Measurements from ENCODE around the gene FNDC1.
A peak's percentile ranks its signal among the peaks of the same experiment; 100 is the strongest.

The FNDC1 gene

GRCh38 chr6:159301810-159302593 is 132.8 kb downstream of the FNDC1 start:
- Histone ChIP-seq H3K4me3 (no peak overlapping the region), H3K27ac (no peak overlapping the region)

- Histone ChIP-seq H3K27ac (no peak overlapping the region), H3K4me3 (no peak overlapping the region)
Observed at GRCh38 chr6:159302594-159302992, 133.4 kb downstream of the FNDC1 start.

DNA sequence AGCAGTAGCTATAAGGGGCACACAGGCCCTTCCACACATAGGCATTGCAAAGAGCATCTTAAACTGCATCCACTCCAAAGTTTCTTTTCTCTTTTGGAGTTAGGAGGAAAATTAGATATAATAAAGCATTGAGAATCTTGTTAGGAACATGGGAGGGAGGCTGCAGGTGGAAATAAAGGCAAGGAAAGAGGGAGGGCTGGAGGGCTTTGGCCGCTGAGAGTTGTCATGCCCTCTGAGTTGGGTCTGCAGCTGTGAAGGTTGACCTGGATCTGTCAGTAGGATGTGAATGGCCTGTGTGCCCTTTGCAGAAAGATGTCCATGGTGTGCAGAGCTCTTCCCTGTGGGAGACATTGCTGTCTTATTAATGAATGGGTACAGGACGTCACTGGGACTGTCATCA is 134.0 kb downstream of the FNDC1 start:
- Histone ChIP-seq H3K27ac (no peak overlapping the region), H3K4me3 (no peak overlapping the region)

DNA sequence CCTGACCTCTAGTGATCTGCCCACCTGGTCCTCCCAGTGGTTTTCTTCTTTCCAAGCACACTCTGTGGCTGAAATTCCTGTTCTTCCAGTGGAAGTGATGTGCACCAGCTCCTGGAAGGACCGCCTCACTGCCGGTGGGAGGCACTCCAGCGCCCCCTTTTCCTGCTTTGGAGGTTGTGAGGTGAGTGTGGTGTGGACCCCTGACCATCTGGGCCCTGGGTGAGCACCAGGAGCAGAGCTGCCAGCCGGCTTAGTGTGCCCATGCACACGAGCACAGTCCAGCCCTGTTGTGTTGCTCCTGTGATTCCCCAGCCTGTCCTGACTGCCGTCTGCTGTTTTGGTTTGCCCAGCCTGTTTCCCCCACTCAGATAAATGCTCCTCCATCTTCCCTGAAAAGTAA is 134.6 kb downstream of the FNDC1 start:
- no peak overlapping the region for H3K4me3 ChIP-seq
- H3K27ac ChIP-seq = no peak overlapping the region

GRCh38 chr6:159304641-159305040 is 135.4 kb downstream of the FNDC1 start:
- H3K4me3 ChIP-seq = no peak overlapping the region
- H3K27ac ChIP-seq = no peak overlapping the region

DNA sequence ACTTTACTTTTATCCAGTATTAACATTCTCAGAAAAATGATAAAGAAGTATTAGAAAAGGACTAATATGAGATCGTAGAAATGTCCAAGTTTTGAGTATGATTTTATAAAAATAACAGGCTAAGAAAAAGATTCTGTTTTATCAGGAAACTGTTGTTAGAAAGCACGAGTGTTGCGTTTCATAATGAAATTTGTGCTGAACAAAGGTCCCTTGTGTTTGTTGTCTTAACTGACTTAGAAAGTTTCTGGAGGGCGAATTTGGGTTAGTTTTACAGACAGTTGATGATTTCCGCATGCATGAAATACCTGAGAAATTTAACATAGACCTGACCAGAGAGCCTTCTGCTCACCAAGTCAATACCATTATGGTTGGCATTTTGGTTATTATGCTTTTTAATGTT is 136.0 kb downstream of the FNDC1 start:
- Histone ChIP-seq H3K4me3 (no peak overlapping the region), H3K27ac (no peak overlapping the region)

- no peak overlapping the region for H3K4me3 ChIP-seq
- no peak overlapping the region for H3K27ac ChIP-seq
Observed at GRCh38 chr6:159305804-159306537, 136.8 kb downstream of the FNDC1 start.

- Histone ChIP-seq H3K27ac (peak overlapping the region in 1 of 21 experiments; percentile 9), H3K4me3 (no peak overlapping the region)
Observed at GRCh38 chr6:159307246-159307790, 138.1 kb downstream of the FNDC1 start.

DNA sequence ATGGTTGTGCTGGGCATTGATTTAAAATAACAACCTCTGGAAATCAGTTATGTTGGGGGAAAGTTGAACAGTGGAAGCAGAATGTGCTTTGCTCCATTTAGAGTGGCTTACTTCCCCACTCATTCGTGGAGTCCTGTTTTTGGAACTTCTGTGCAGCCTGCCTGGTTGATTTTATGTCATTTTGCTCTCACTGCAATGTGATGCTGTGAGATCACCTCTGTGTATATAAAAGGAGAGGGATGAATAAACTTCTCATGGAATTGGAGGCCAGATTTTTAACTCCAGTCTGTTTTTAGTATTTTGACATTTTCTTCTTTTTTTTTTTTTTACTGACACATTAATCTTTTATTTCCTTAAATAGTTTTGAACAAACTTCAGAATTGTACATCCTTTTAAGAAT is 139.0 kb downstream of the FNDC1 start:
- H3K27ac ChIP-seq = no peak overlapping the region
- H3K4me3 ChIP-seq = no peak overlapping the region

- Histone ChIP-seq H3K27ac (no peak overlapping the region), H3K4me3 (no peak overlapping the region)
Observed at GRCh38 chr6:159309723-159310122, 140.5 kb downstream of the FNDC1 start.

DNA sequence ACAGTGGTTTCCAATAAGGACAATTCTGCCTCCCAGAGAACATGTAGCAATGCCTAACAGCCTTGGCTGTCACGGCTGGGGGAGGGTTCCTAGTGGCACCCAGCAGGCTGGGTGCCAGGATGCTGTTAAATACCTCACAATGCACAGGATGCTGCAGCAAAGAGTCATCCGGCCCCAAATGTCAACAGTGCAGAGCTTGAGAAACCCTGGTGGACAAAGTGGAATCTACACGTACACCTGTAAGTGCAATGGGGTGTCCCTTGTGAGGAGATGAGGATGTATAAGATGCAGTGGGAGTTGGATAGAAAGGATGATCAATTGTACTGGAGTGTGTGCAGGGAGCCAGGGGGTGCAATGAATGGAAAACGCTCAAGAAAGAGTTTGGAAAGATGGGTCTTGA is 142.4 kb downstream of the FNDC1 start:
- Histone ChIP-seq H3K4me3 (no peak overlapping the region), H3K27ac (no peak overlapping the region)

DNA sequence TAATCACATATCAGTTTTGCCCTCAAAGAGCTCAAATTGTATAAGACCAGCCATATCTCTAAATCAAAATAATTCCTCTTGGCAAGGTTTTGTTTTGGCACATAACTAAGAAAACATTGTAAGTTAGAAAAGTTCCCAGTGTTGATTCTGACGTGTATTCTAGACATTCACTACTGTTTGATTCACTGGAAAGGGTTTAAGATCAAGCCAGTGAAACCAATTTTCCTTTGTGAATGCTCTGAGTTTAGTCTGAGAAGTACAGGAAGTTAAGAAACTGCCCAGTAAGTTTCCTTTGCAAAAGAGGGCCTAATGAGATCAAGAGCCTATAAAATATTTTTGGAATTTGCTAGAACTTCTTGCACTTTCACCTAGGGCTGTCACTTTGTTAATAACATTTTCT is 143.0 kb downstream of the FNDC1 start:
- Histone ChIP-seq H3K4me3 (no peak overlapping the region), H3K27ac (no peak overlapping the region)

DNA sequence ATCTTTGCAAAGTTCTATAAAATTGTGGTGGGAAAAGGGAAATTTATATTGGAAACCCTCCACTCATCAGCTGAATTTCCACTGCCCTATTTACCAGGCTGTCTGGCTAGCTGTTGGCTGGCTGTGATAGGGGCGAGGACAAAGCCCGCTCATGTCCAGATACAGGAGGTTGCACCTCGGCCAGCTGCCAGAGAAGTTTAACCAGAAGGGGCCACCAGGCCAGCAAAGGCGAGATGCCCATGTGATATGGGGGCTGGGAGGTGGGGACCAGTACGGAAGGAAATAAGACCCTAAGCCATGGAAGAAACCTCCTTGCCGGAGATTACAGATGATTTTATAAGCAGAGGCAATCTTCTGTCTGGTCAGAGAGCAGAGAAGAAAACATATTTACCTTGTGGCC is 143.8 kb downstream of the FNDC1 start:
- H3K4me3 ChIP-seq = no peak overlapping the region
- H3K27ac ChIP-seq = no peak overlapping the region

DNA sequence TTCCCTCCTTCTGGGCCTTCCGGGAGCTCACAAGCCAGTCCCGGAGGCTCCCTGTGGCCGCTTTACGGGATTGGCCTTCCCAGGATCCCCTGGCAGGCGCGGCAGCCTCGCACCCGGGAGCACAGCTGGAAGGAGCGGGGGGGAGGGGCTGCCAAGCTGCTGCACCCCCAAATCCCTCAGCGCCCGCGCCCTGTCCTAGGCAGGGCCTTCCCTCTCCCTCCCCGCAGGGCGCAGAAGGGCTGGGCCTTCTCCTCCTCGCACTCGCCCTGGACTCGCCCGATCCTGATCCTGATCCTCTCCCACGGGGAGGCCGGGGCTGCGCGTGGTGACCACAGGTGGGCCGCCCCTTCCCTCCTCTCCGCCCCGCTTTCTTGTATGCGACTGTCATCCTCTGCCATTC is 146.4 kb downstream of the FNDC1 start:
- no peak overlapping the region for H3K4me3 ChIP-seq

GRCh38 chr6:159317430-159317829 is 148.2 kb downstream of the FNDC1 start:
- no peak overlapping the region for H3K4me3 ChIP-seq
- no peak overlapping the region for H3K27ac ChIP-seq

More for the DNA sequence above, 146.4 kb downstream of the FNDC1 start:
- H3K27ac ChIP-seq = no peak overlapping the region

DNA sequence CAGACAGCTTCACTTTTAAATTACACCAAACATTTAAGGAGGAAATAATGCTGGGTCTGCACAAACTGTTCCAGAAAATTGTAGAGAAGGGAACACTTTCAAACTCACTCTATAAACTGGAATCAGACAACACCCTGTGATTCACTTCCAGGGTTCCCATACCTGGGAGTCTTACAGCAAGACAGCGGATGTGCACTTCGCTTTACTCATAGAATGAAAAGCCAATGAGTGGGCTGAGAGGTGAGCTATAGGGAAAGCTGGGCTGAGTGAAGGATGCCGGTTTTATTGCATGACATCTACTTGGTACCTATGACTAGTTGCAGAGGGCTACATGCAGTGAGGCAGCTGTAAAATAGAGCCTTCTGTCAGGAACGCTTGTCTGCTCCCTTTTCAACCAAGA is 152.1 kb downstream of the FNDC1 start:
- H3K4me3 ChIP-seq = no peak overlapping the region

More for the DNA sequence above, 152.1 kb downstream of the FNDC1 start:
- H3K27ac ChIP-seq = no peak overlapping the region

All from skin epidermis (tissue), 12 donors.